Activated T-cell treated with anti-CD3 and anti-CD28 coated beads for 24 hours (primary cell): ENCODE data around the gene KCNJ11.

Experiments
- DNase-seq: peaks from one replicate; pipeline ENCODE4 v3.0.0-alpha.2; 2020; ENCODE audit warnings: low read depth

Gene KCNJ11

DNA sequence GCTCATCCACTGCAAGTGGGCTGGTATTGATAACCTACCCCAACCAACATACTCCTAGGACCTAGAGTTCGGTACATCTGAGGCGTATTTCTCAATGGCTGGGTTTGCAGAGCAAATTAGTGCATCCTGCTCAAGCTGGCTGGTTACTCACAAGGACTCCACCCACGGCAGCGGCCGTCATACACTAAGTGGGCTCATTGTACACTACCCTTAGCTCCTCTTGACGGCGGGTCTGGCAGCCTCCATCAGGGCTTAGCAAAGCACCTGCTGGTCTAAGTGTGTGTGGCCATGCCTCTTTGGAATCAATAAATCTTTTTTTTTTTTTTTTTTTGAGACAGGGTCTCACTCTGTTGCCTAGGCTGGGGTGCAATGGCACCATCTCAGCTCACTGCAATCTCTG is 20.2 kb upstream of the KCNJ11 start:
- no peak for DNase-seq

DNA sequence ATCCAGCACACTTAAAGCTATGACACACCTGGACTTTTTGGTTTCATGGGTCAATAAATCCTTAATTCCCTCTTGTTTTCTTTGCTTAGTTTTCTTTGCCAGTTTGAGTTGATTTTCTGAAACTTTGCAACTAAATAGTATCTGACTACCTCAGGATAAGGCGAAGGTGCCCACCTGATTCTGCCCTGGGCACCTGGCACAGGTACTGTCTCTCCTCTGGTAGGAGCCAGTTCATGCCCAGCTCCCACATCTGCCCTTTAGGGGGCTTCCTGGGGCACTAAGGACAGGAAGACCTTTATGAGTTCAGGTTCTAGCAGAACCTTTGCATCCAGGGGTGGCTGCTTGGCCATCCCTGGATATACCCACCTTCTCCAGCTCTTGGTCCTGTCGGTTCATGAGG is 19.6 kb upstream of the KCNJ11 start:
- no peak for DNase-seq

DNA sequence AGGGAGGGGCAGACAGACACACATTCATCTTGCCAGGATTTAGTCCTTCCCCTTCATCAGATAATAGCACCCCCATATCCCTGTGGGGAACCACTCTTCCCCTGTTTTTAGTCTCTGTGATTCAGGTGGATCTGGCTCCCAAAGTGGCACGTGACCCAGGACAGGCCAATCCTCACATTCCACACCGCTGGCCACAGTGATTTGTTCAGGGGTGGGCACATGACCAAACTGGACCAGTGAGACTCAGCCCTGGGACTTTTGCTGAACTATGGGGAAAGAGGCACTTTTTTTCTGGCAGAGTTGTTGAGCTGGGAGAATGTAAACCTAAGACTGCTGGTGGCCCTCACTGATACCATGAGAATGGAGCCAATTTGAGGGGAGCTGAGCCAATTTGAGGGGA is 19.1 kb upstream of the KCNJ11 start:
- no peak for DNase-seq

DNA sequence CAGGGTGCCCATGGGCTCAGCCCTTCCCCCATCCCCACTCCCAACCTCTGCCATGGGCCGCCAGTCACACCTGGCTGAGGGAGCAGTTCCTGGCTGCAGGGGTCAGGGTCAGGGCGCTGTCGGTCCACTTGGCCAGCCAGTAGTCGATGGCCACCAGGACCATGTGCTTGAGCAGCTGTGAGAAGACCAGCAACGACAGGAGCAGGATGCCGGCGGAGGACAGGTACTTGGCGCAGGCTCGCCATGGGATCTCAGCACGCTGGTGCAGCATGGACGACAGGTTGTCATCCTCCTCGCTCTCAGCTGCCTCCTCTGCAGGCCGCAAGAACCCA is 18.3 kb upstream of the KCNJ11 start:
- DNase-seq, result no peak

DNA sequence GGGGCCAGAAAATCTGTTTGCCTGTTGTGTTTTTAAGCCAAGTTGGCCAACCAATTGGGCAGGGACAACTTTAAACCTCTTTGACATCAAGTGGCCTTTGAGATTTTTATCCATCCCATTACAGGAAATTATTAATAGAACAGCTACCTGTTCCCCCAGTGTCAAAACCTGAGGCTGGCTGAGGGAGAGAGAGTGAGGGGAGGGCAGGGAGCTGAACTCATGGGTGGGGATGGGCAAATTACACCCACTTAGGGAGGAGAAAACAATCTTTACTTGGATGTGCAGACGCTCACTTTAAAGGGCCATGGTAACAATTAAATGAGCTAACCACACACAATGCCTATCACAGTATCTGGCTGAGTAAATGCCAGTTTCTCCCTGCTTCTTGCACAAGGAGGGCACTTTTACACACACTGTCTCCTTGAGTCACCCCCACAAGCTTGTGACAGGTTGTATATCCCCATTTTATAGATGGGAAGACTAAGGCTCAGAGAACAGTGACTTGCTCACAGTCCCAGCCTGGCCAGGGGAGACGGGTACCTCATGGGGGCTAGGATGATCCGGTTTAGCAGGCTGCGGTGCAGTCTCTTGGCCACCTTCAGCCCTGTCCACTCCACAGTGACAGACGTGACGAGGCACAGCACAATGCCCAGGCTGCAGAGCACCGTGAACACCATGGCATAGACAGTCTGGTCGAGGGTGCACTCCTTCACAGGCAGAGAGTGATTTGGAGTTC is 17.8 kb upstream of the KCNJ11 start:
- no peak for DNase-seq

DNA sequence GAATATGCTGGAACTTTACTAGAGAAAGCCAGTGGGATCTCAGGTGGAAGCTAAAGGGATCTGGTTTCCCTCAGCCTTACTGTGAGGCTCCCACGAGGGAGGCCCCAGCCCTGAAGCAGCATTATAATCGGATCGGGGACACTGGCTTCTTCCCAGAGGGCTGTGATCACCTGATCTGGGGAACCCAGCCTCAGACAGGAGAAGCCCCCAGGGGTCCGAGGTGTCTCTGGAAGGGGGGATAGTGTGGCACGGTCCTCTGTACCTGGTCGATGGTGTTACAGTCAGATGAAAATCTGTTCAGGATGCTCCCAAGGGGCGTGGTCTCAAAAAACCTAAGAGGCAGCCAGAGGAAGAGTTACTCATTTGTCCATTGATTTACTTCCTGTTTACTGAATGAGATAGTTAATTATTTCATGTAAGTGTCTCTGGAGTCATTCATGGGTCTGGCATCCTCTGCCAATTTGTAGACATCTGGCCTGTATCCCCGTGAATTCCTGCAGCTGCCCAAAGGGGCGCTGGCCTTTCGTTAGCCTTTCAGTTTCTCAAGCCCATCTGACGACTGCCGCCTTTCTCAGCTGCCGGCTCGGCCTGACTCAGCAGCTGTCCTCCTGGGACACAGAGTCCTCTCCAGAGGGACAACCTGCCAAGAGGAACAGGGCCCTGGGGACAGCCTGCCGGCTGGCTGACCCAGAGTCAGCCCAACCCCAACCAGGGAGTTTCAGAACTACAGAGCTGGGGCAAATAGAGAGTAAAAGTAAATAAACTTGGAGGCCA is 17.0 kb upstream of the KCNJ11 start:
- DNase-seq, result no peak

DNA sequence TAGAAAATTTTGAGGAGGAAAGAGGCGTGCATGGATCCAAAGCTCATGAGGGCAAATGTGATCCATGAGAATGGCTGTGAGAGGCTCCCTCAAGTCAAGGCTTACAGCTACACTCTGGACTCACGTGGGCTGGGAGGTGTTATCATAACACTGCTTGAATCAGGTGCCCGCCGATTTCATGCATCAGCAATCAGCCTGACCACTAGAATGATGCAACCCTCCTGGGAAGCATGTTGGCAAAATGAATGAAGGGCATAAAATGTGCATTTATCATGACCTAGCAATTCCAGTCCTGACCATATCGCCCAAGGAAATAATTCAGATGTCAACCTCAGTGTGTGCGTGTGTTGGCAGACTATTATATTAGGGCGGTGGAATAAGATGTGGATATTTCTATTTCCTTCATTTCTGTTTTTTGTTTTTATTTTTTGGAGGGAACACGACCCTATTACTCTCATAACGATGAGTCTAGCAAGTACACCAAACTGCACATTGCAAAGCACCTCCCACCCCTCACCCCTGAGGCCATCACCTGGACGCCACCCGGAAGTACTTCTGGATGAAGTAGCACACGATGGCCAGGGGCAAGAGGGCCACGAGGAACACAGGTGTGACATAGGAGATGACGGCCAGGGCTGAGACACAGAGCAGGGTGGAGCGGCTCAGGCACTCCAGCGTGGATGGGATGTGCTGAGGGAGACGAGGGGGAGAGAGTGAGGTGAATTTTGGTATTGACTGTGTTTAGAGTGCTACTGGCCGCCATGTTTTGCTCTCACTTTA is 15.7 kb upstream of the KCNJ11 start:
- no peak for DNase-seq

DNA sequence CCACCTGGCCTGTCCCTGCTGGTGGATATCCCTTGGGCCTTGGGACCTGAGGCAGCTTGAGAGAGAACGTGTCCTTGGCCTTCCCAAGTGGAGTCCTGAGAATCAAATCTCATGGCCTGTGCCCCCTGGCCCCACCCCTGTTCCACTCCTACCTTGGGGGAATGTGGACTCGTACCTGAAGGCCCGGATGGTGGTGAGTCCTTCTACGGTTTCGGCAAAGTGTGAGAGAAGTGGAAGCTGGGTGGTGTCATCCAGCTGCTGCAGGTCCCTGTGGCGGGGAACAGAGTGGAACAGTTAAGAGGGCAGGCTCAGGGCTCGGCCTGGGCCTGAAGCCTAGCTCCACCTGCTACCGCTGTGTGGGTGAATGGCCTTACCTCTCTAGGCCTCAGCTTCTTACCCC is 14.0 kb upstream of the KCNJ11 start:
- no peak for DNase-seq

DNA sequence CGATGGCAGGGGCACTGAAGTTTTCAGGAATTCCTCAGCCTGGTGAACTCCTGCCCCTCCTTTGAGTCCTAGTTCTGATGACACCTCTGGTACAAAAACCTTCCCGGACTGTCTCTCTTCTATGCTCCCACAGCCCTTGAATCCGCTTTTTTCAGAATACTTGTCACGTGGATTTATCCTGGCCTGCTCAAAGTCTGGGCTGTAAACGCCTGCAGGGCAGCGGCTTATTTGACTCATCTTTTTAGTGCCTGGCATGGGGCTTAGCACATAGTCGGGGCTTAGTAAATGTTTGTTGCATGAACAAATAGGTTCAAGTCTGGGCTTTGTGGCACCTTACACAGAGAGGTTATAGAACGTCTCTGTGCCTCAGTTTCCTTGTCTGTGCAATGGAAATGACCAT is 13.4 kb upstream of the KCNJ11 start:
- no peak for DNase-seq

DNA sequence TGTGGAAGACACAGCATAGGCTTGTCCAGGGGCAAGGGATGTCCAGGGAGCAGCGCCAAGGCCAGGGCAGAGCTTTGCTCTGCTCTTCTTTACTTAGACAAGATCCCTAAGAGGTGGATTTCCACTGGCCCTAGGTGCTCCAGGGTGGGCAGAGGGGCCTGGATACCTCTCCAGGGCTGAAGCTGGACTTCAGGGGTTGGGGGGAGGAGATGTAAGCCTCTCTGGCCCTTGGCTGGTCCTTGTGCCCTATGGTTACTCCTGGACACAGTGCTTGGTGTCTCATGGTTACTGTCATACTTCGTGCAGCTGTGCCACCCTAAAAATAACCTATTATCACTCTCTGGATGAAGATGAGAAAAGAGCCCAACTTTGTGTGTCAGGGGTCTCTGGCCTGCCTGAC is 12.9 kb upstream of the KCNJ11 start:
- DNase-seq, result no peak

DNA sequence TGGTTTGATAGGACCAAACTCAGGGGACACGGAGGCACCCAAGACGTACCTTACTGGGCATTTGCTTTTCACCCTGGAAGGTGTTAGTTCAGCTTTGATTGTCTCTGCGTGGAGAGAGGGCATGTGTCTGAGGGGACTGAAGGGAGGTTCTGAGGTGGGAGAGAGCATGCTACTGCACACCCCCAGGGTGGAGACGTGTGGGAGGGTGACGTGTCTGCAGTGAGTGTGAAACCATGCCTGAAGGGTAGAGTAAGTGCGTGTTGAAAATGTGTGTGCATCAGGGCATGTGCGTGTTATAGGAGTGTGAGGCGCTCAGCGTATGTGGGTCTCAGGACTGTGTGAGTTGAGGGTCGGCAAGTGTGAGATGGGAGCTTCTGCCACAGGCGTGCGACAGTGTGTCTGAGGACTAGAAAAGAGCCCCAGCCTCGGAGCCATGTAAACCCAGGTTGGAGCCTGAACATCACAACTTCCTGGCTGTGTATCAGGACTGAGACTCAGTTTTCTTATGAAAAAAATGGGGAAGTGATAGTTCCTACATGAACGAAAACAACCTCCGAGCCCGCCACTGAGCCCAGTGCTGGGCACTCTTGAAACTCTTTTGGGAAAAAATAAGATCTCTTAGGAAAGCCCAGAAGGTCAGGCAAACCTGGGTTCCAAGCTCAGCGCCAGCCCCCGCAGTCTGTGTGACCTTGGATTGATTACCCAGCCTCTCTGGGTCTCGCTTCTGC is 11.8 kb upstream of the KCNJ11 start:
- DNase-seq, result no peak

DNA sequence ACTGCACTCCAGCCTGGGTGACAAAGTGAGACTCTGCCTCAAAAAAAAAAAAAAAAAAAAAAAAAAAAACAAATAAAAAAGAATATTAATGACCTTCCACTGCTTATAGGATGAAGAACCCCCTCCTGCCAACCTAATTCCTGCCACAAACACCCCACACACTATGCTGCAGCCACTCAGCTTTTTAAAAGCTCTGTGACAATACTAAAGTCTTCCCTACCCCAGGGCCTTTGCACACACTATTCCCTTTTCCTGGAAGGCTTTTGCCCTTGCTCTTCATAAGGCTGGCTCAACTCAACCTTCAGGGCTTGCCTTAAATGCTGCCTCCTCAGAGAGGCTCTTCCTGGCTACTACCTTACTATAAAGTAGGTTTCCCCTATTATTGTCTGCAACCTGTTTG is 10.8 kb upstream of the KCNJ11 start:
- DNase-seq, result no peak

DNA sequence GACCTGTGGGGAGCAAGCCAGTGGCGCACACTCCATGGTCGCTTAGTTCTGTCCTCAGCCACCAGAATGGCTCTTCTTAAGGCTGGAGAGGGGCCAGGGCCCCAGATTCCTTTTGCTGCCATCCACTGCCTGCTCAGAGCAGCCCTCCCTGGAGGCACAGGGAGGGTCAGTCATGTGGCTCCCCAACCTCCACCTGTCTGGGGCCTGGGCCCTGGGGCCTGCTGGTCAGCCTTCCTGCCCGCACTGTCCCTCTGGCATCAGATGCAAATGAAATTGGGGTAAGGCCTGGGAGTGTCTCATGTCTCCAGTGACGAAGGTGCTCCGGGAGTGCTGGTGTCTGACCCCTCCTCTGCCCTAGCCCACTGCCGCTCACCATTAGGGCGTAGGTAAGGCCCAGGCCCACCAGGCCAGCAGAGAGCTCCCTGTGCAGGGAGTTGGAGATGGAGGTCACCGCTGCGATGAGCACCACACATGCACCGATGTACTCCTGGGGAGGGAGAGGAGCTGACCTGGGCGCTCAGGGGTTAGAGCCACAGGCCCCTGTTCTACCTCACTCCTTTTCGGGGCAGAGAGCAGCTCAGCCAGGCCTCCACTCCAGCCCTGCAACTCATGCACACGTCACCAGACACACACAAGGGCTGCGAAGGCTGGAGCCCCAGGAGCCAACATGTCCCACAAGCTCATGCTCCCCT is 9.0 kb upstream of the KCNJ11 start:
- no peak for DNase-seq

DNA sequence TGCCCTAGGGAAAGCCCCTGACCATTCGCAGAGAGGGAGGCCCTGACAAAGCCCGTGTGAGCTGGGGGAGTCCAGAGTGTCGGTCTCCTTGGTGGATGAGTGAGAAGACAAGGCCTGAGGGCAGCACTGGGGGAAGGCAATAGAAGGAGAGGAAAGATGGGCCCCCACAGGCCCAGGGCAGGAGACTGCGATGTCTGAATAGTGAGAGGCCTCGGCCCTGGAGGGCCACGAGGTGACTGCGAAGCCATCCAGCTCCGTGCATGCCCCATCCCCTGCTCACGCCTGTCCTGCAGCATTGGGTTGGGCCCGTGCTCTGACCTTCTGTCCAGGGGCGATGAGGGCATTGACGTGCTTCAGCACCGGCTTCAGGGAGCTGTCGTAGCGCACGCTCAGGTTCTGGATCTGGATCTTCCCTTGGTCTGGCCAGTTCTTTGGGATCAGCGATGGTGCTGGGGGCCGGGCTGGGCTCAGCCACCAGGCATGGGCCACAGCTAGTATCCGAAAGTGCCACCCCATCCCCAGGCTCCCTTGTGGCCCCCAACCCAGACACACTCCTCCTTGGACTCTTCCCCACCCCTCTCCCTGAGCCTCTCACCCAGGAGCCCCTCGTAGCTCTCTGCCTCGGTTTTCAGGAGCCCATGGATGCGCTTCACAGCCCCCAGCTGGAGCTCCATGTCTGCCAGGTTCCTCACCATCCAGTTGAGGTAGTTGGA is 8.3 kb upstream of the KCNJ11 start:
- DNase-seq, result no peak

DNA sequence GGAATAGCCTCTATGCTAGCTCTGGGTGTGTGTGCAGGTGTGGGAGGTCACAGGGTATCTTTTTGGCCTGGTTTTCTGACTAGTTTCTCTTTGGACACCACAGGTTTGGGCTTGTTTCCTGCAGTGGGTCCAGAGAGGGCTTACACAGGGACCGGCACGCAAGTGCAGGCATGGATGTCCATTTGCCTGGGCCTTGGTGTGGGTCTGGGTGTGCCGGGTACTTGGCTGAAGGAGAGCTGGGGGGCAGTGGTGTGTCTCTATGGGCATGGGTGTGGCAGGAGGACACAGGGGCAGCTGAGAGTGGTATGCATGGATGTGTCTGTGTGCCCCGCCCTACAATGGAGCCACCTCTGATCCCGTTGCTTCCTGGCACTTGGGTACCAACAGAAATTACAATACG is 7.5 kb upstream of the KCNJ11 start:
- no peak for DNase-seq

DNA sequence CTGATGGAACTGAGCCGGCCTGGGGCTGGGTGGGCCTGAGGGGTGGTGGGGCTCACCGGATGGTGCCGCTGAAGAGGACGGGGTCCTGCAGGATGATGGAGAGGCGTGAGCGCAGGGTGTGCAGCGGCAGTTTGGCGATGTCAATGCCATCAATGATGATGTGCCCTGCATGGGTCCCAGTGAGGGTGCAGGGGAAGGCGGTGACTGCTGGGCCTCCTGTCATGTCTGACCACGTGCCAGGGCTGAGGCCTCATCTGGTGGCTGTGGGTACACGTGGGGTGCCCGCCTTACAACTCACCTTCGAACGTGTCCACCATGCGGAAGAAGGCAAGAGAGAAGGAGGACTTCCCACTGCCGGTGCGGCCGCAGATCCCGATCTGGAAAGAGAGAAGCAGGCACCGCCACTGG is 7.1 kb upstream of the KCNJ11 start:
- no peak for DNase-seq

DNA sequence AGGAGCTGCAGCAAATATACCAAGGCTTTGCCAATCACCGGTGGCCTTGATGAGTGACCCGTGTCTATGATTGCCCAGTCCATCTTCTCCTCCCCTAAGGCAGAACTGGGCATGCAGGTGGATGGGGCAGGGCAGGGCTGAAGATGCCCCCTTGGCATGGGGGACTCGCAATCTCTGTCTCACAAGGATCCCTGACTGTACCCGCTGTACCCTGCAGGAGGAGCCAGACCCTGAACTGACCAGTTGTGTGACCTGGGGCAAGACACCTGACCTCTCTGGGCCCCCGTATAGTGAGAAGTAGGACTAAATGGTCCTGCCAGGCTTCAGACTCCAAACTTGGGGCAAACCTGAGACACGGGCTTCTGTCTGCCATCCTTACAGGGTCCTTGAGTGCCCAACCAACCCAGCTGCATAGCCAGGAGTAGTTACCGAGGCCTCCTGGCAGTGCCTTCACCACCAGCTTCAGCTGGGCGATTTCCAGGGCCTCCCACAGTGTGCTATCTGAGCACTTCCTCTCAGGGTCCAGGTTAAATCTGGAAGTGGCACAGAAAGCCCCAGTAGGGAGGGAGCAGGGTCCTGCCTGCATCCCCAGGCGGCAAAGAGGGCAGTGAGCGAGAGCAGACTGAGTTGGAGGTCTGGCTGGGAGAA is 6.4 kb upstream of the KCNJ11 start:
- DNase-seq, result no peak

DNA sequence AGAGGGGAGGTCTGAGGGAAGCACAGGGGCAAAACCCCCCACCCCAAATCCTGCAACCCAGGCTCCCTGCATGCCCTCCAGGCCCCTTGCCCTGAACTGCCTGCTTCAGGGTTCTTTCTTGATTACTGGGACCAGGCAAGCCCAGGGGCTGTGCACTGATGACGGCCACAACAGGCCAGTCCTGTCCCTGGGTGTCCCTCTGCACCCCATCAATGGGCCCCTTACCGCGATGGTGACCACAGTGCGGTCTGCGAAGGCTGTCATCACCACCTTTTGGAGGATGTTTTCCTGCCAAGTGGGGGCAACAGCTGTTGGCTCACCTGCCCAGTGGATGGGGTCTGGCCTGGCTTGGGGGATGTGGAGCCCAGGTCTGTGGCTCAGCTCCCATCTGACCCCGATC is 5.0 kb upstream of the KCNJ11 start:
- DNase-seq, result no peak

DNA sequence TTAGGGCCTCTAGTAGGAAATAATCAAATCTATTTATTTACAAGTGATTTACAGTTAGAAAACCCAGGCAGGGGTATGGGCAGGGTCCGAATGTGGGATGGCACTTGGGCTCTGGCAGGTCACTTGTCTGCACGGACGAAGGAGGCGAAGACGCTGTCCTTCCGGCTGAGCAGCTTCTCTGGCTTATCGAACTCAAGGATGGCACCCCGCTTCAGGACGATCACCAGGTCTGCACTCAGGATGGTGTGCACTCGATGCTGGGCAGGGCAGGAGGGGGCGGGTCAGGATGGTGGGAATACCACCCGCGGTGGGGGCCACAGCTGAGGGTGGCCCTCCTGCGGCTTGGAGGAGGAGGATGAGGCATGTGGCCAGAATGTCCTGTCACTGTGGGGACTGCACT is 4.4 kb upstream of the KCNJ11 start:
- DNase-seq, result no peak

DNA sequence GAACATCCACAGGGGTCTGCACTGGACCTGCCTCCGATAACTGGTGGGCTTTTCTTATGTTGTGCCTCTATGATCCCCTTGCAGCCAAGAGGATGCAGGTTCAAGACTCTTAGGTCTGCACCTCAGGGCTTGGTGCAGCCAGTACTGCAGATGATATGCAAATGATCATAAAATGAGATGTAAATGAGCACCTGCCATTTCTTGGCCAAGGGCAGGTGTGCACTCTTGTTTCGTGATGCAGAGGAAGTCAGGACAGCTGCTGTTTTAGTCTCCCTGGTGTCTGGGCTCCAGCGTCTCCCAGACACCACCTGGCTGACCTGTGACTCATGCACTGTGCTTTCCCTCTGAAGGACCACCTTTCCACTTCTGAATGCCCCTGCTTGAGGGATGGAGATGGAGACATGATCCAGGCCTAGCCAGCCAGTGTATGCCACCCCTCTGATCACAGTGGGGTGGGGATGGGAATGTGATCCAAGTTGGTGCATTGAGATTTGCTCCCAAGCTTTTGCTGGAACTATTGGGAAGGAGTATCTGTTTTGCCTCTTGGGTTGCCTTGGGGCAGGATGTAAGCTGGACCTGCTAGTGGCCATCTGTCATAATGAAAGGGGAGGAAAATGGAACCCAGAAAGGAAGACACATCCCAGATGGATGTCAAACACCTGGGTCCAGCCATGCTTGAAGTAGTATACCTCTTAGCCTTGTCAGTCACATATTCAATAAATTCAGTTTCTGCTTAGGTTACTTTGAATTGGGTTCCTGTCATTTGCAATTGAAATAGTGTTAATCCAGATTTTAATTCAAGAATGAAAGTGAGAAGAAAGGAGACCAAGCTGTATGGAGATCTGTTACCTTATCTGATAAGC is 3.3 kb upstream of the KCNJ11 start:
- no peak for DNase-seq
